GM12878 (cell line): ENCODE data around the gene AIP. TPM values are rescaled to one million over a fixed set of nuclear protein-coding genes. Genes with fewer than 3 reads are reported as not detected.

Source experiments
- CBFB ChIP-seq: IDR thresholded peaks from 2 replicates; pipeline ENCODE4 v1.6.1; 2016; ENCODE audit warnings: antibody characterized with exemption, low read depth
- CBX5 ChIP-seq: sonication (generic); IDR thresholded peaks from 2 replicates; pipeline ENCODE4 v1.6.1; 2016; ENCODE audit warnings: low read depth, moderate library complexity, mild to moderate bottlenecking, inconsistent platforms
- CREB1 ChIP-seq: IDR thresholded peaks from 2 replicates; pipeline ENCODE4 v1.6.1; 2012; ENCODE audit warnings: low read depth, mild to moderate bottlenecking, inconsistent platforms
- CREM ChIP-seq: IDR thresholded peaks from 2 replicates; pipeline ENCODE4 v1.6.1; 2014; ENCODE audit warnings: antibody characterized with exemption, low read depth
- EED ChIP-seq: sonication (generic); IDR thresholded peaks from 2 replicates; pipeline ENCODE4 v1.6.1; 2016; ENCODE audit warnings: antibody characterized with exemption, low read depth
- EP300 ChIP-seq, 2 experiments: fragments of 150-350 bp in 1 of 2; IDR thresholded peaks; 2 replicates each; pipeline ENCODE4 v1.6.1; 2011 to 2012; ENCODE audit warnings: low read depth in 2 of 2, low read length in 2 of 2, borderline replicate concordance in 1 of 2, improper control_type of control experiment in 1 of 2, inconsistent platforms in 1 of 2; ENCODE audit not compliant: control insufficient read depth in 1 of 2
- EZH2 ChIP-seq: IDR thresholded peaks from 2 replicates; pipeline ENCODE4 v1.6.1; 2012; ENCODE audit warnings: low read depth, mild to moderate bottlenecking, control low read depth, inconsistent platforms, low read length, borderline replicate concordance; ENCODE audit not compliant: control insufficient read depth
- GABPA ChIP-seq: IDR thresholded peaks from 2 replicates; pipeline ENCODE4 v1.6.1; 2014; ENCODE audit warnings: antibody characterized with exemption, low read depth, mild to moderate bottlenecking, inconsistent platforms
- HDGF ChIP-seq: fragments of 450-650 bp; IDR thresholded peaks from 2 replicates; pipeline ENCODE4 v1.6.1; 2016; ENCODE audit warnings: antibody characterized with exemption
- IKZF1 ChIP-seq: fragments of 450-650 bp; conservative IDR thresholded peaks from 2 replicates; pipeline ENCODE4 v1.6.1; 2017; ENCODE audit warnings: antibody characterized with exemption, mild to moderate bottlenecking
- MEF2B ChIP-seq: fragments of 450-650 bp; IDR thresholded peaks from 2 replicates; pipeline ENCODE4 v1.6.1; 2018; ENCODE audit warnings: mild to moderate bottlenecking, moderate library complexity; ENCODE audit not compliant: partially characterized antibody, poor library complexity, severe bottlenecking
- NFYB ChIP-seq: IDR thresholded peaks from 2 replicates; pipeline ENCODE4 v1.6.1; 2011; ENCODE audit warnings: low read depth, mild to moderate bottlenecking, low read length, improper control_type of control experiment, moderate library complexity; ENCODE audit not compliant: insufficient read depth
- NRF1 ChIP-seq: conservative IDR thresholded peaks from 2 replicates; pipeline ENCODE4 v1.6.1; 2011; ENCODE audit warnings: mild to moderate bottlenecking, low read depth, low read length, improper control_type of control experiment
- PBX3 ChIP-seq: IDR thresholded peaks from 2 replicates; pipeline ENCODE4 v1.6.1; 2011; ENCODE audit warnings: mild to moderate bottlenecking, low read depth, low read length, moderate library complexity; ENCODE audit not compliant: insufficient replicate concordance
- POLR2A ChIP-seq: IDR thresholded peaks from 2 replicates; pipeline ENCODE4 v1.6.1; 2011; ENCODE audit warnings: low read depth, mild to moderate bottlenecking, low read length
- RAD21 ChIP-seq: IDR thresholded peaks from 2 replicates; pipeline ENCODE4 v1.6.1; 2011; ENCODE audit warnings: mild to moderate bottlenecking, low read depth, low read length, moderate library complexity; ENCODE audit not compliant: insufficient read depth
- RAD51 ChIP-seq: fragments of 450-650 bp; IDR thresholded peaks from 2 replicates; pipeline ENCODE4 v1.6.1; 2016; ENCODE audit warnings: moderate library complexity, mild to moderate bottlenecking, inconsistent platforms
- RCOR1 ChIP-seq: conservative IDR thresholded peaks from 2 replicates; pipeline ENCODE4 v1.6.1; 2012; ENCODE audit warnings: low read depth, low read length, improper control_type of control experiment
- SIN3A ChIP-seq: IDR thresholded peaks from 2 replicates; pipeline ENCODE4 v1.6.1; 2012; ENCODE audit warnings: low read depth, low read length, improper control_type of control experiment
- SKIL ChIP-seq: fragments of 450-650 bp; IDR thresholded peaks from 2 replicates; pipeline ENCODE4 v1.6.1; 2017; ENCODE audit warnings: mild to moderate bottlenecking, low read depth, inconsistent platforms; ENCODE audit not compliant: poor library complexity, severe bottlenecking
- SMAD5 ChIP-seq: IDR thresholded peaks from 2 replicates; pipeline ENCODE4 v1.6.1; 2016; ENCODE audit warnings: antibody characterized with exemption, low read depth
- SP1 ChIP-seq: IDR thresholded peaks from one replicate; pipeline ENCODE4 v1.6.1; 2011; ENCODE audit warnings: low read depth, low read length
- SREBF1 ChIP-seq: IDR thresholded peaks from 2 replicates; pipeline ENCODE4 v1.6.1; 2012; ENCODE audit warnings: mild to moderate bottlenecking, low read length
- TBL1XR1 ChIP-seq: IDR thresholded peaks from 2 replicates; pipeline ENCODE4 v1.6.1; 2012; ENCODE audit warnings: low read depth, low read length, improper control_type of control experiment
- TCF3 ChIP-seq: IDR thresholded peaks from 2 replicates; pipeline ENCODE4 v1.6.1; 2012; ENCODE audit warnings: low read depth, mild to moderate bottlenecking, low read length, borderline replicate concordance; ENCODE audit not compliant: insufficient read depth
- WRNIP1 ChIP-seq: IDR thresholded peaks from 2 replicates; pipeline ENCODE4 v1.6.1; 2011; ENCODE audit warnings: low read depth, low read length, improper control_type of control experiment, borderline replicate concordance
- ZSCAN29 ChIP-seq: fragments of 450-650 bp; IDR thresholded peaks from 2 replicates; pipeline ENCODE4 v1.6.1; 2017; ENCODE audit warnings: mild to moderate bottlenecking, moderate library complexity
- polyA plus RNA-seq, 11 experiments: library from polyadenylated mRNA; depleted of rRNA in 4 of 11; unstranded in 6 of 11; stranded (reverse) in 5 of 11; fragments of >200 nt; fragmentation: Nextera tagmentation in 4 of 11; fragmentation: Illumina TruSeq in 1 of 11; extraction: Ambion mirVana in 4 of 11; extraction: Trizol in 1 of 11; gene quantifications; 1 replicate in 1 of 11; 2 replicates in 10 of 11; pipeline versions ENCODE4 v1.2.1 to v1.2.3, GENCODE V29; 2011 to 2016; ENCODE audit warnings: inconsistent platforms in 2 of 11, missing spikeins in 2 of 11, low read depth in 1 of 11
- total RNA-seq, 4 experiments: library from RNA; depleted of rRNA in 3 of 4; stranded (reverse); fragments of >200 nt in 3 of 4; fragmentation: Illumina TruSeq in 1 of 4; extraction: Trizol in 1 of 4; gene quantifications; 2 replicates each; pipeline versions ENCODE4 v1.2.1 to v1.2.3, GENCODE V29; 2013 to 2021

The AIP gene
- total and polyA plus RNA-seq, 10 of the 15 experiments (the other 5 are each of a cell fraction or from before 2014, with no cell fraction given): 12.6 to 164 (median 104) TPM

GRCh38 chr11:67508486-67509121 is 25.8 kb downstream of the AIP start (continued):
- TF ChIP-seq PBX3: no peak
- peak; percentile 70 for TF ChIP-seq POLR2A
- TF ChIP-seq NRF1: peak; percentile 86
- TF ChIP-seq GABPA: no peak
- peak; percentile 94 for TF ChIP-seq SIN3A
- TF ChIP-seq TBL1XR1: no peak
- TF ChIP-seq CREB1: peak; percentile 98
- peak; percentile 78 for TF ChIP-seq IKZF1
- peak; percentile 98 for TF ChIP-seq CREM
- TF ChIP-seq SMAD5: no peak
- TF ChIP-seq SREBF1: no peak
- no peak for TF ChIP-seq RCOR1
- TF ChIP-seq SP1: no peak
- TF ChIP-seq EZH2: no peak
- TF ChIP-seq SKIL: no peak
- TF ChIP-seq EP300 (IDR thresholded peaks at IDR 0.05; ENCODE audit: borderline replicate concordance in 1 of 2, control insufficient read depth in 1 of 2, low read depth in 2 of 2, low read length in 2 of 2): no peak
- no peak for TF ChIP-seq WRNIP1
- no peak for TF ChIP-seq TCF3
- TF ChIP-seq HDGF: no peak
- no peak for TF ChIP-seq ZSCAN29
- TF ChIP-seq NFYB: no peak
- no peak for TF ChIP-seq RAD21
- no peak for TF ChIP-seq CBX5
- TF ChIP-seq RAD51: no peak
- peak; percentile 62 for TF ChIP-seq MEF2B
- TF ChIP-seq EED: no peak
- no peak for TF ChIP-seq CBFB
